GM18517 (cell line): Measurements from ENCODE around the gene RIC8B.
"Not testable (repeated sequence)": the region's sequence is repeated elsewhere in the genome, so short reads cannot be mapped to it uniquely, and the experiment has no call there.

ENCODE experiments used
- ATAC-seq: cut with Tn5 transposase; IDR thresholded peaks from one replicate; pipeline ENCODE4 v1.9.1; 2021; ENCODE audit warnings: mild to moderate bottlenecking, moderate library complexity; ENCODE audit not compliant: unreplicated experiment

RIC8B gene

GRCh38 chr12:106897981-106898901 lies 123.8 kb downstream of the RIC8B start:
- no peak for ATAC-seq

- no peak for ATAC-seq
Measured at GRCh38 chr12:106900554-106900953, 126.1 kb downstream of the RIC8B start.

GRCh38 chr12:106901276-106901675 lies 126.8 kb downstream of the RIC8B start:
- ATAC-seq, result no peak

- ATAC-seq, result no peak
Measured at GRCh38 chr12:106902053-106902452, 127.6 kb downstream of the RIC8B start.

- no peak for ATAC-seq
Measured at GRCh38 chr12:106903241-106903945, 128.9 kb downstream of the RIC8B start.

GRCh38 chr12:106906715-106907114 lies 132.2 kb downstream of the RIC8B start:
- no peak for ATAC-seq

- no peak for ATAC-seq
Measured at GRCh38 chr12:106907411-106907810, 132.9 kb downstream of the RIC8B start.

- ATAC-seq, result no peak
Measured at GRCh38 chr12:106907846-106908245, 133.4 kb downstream of the RIC8B start.

- ATAC-seq, result no peak
Measured at GRCh38 chr12:106908561-106908960, 134.1 kb downstream of the RIC8B start.

GRCh38 chr12:106910202-106910601 lies 135.7 kb downstream of the RIC8B start:
- ATAC-seq, result peak; percentile 62

GRCh38 chr12:106911581-106911980 lies 137.1 kb downstream of the RIC8B start:
- no peak for ATAC-seq

GRCh38 chr12:106913456-106913855 lies 139.0 kb downstream of the RIC8B start:
- ATAC-seq, result no peak

- peak; percentile 71 for ATAC-seq
Measured at GRCh38 chr12:106914796-106915634, 140.5 kb downstream of the RIC8B start.

- no peak for ATAC-seq
Measured at GRCh38 chr12:106915635-106916026, 141.1 kb downstream of the RIC8B start.

GRCh38 chr12:106917503-106917902 lies 143.0 kb downstream of the RIC8B start:
- no peak for ATAC-seq

GRCh38 chr12:106918746-106919145 lies 144.3 kb downstream of the RIC8B start:
- ATAC-seq, result no peak

- ATAC-seq, result no peak
Measured at GRCh38 chr12:106919910-106920544, 145.5 kb downstream of the RIC8B start.

- not testable (repeated sequence) for ATAC-seq
Measured at GRCh38 chr12:106921976-106922375, 147.5 kb downstream of the RIC8B start.

GRCh38 chr12:106923594-106923993 lies 149.1 kb downstream of the RIC8B start:
- ATAC-seq, result not testable (repeated sequence)

GRCh38 chr12:106924268-106924861 lies 149.9 kb downstream of the RIC8B start:
- no peak for ATAC-seq
